GM03348 (cell line): ENCODE results near the gene OR5D18.
"Not testable (repeated sequence)": the region's sequence is repeated elsewhere in the genome, so short reads cannot be mapped to it uniquely, and the experiment has no call there.

ENCODE experiments used
- DNase-seq: peaks from one replicate; pipeline ENCODE4 v3.0.0; 2012; ENCODE audit warnings: low spot score

OR5D18 gene

GRCh38 chr11:55819330-55819729, at the start of gene OR5D18:
TSS of gene OR5D18 (plus strand) at chr11:55819630. CDS start at chr11:55819630, 0 bp downstream.
- no peak for DNase-seq

DNA sequence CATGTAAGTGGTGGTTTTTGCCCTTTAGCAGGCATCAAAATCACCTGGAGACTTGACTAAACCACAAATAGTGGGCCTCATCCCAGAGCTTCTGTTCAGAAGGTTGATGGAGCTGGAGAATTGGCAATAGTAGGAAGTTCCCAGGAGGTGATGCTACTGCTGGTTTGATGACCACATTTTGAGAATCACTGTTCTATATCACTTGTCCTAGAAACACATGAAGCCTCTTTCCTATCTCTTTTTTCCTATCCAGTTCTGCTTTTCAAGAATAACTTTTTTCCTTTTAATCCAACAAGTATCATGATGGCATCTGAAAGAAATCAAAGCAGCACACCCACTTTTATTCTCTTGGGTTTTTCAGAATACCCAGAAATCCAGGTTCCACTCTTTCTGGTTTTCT, 46.3 kb upstream of the OR5D18 start, which contains the start of gene OR5D13:
Gene OR5D13, plus strand, starts transcription at position 301 of the 400 bp plus-strand sequence. Its CDS starts 0 bp downstream, at position 301.
- no peak for DNase-seq

DNA sequence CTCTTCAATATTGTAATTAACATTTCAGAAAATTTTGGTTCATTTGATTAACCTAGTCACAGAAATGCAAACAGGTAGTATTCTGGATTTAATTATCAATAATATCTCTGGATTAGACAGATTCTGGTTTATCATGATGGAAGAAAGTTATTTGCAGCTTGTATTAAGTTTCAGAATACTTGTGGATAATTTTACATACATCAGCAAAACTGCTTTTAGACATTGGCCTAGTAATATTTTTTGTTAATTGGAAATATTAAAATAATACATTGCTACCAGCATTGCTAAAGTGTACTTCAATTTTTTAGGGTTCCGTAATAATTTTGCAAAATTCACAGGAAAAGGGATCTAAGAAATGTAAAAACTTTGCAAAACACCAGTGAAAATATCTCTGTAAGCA, 27.8 kb upstream of the OR5D18 start:
- no peak for DNase-seq

DNA sequence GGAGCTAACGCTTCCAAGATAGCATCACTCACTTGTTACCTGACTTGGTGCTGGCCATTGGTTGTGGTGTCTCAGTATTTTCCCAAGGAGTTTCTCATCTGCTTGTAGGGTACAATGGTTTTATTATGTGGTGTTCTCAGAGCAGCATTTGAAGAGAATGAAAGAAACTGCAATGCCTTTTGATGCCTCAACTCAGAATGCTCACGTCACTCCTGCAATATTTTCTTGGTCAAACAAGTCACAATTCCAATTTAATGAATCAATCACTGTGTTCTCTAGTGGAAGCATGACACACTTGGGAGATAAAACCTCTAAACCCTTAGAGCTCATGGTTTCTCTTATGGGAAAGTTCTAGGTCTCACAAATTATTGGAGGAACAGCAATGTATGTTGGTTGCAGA, 26.1 kb upstream of the OR5D18 start:
- no peak for DNase-seq

GRCh38 chr11:55795256-55795655, 24.2 kb upstream of the OR5D18 start, which contains the start of gene OR5D14:
TSS of gene OR5D14 (plus strand) at chr11:55795556. CDS start at chr11:55795556, 0 bp downstream.
- DNase-seq = no peak

- DNase-seq = no peak
Observed at GRCh38 chr11:55806248-55806647, 13.2 kb upstream of the OR5D18 start.

DNA sequence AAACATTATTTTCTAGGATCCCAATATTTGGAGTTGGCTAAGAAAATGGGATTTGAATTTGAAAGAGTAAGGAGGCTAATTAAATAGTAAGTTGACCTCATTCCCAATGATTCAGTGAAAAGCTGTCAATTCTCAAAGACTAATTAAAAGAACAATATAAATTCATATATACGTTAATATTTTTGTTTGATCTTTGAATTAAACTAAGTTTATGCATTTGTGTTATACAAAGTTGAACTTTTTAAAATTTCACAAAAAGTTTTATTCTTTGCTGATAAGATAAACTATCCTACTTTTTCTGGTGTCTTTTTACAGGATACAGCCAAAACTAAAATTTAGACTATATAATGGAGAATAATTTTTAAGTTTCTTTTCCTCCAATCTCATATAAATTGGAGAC, 8.4 kb upstream of the OR5D18 start, which contains the start of gene OR5L1:
Gene OR5L1, plus strand, starts transcription at position 301 of the 400 bp plus-strand sequence. CDS start 100 bp downstream, outside the sequence.
- DNase-seq = no peak

DNA sequence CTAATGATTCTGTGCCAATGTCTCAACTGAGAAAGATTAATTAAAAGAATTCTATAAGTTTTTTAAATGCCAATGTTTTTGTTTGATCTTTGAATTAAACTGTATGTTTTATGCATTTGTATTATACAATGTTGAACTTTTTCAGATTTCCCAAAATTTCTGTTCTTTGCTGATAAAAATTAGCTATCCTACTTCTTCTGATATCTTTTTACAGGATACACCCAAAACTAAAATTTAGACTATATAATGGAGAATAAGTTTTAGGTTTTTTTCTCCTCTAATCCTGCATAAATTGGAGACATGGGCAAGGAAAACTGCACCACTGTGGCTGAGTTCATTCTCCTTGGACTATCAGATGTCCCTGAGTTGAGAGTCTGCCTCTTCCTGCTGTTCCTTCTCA, 7.5 kb downstream of the OR5D18 start, which contains the start of gene OR5L2:
Gene OR5L2, plus strand, starts transcription at position 301 of the 400 bp plus-strand sequence. Its CDS starts 0 bp downstream, at position 301.
- no peak for DNase-seq

DNA sequence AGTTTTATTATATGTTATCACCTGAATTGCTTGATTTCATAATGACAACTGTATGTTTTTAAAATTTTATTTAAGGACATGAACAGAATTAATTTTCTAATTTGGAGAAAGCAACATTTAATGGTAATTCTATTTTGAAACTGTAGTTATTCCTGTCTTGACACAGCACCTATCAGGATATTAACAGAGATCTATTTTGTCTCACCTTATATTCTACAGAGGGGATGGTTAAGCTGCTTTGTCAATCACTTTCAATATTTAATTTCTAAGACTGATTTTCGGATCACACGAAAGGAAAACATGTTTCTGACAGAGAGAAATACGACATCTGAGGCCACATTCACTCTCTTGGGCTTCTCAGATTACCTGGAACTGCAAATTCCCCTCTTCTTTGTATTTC, 19.0 kb downstream of the OR5D18 start, which contains the start of gene OR5D16:
Gene OR5D16, plus strand, starts transcription at position 301 of the 400 bp plus-strand sequence. Its CDS starts 0 bp downstream, at position 301.
- no peak for DNase-seq

DNA sequence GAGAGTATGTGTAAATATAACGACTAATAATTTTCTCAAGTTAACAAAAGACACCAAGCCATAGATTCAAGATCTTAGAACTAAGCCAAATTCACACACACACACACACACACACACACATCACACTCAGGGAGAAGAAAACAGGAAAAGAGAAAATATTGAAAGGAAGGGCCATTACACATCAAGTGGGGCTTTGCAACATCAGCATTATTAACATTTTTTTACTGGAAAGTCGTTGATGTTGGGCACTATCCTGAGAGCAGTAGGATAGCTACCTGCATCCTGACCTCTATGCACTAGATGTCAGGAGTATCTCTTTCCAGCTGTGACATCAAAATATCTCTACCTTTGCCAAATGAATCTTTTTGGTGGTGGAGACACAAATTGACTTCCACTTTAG, 28.0 kb downstream of the OR5D18 start:
- no peak for DNase-seq

- DNase-seq = no peak
Observed at GRCh38 chr11:55849037-55849436, 29.6 kb downstream of the OR5D18 start.

DNA sequence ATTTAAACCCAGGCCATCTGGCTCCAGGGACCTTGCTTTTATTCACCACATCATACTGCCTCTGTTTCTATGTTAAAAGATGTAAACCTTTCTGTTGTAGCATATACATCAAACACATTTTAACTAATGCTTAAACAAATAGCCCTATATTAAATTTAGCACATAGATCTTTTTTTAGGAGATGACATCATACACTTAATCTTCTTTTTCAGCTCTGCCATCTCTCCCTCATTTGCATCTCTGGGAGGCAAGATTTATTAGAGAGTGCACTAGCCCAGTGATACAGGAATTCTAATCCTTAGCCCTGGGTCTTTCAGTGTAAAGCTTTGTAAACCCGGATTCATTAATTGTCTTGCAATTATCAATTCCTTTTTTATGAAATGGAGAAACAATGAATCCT, 32.7 kb downstream of the OR5D18 start:
- no peak for DNase-seq

- no peak for DNase-seq
Observed at GRCh38 chr11:55854704-55855103, 35.3 kb downstream of the OR5D18 start.

GRCh38 chr11:55867354-55867753, 47.9 kb downstream of the OR5D18 start:
- DNase-seq = not testable (repeated sequence)
